Right lobe of liver (tissue), 4 donors: ENCODE measurements around the gene NCF2.

Experiments used
- POLR2A ChIP-seq: fragments of 450-650 bp; IDR thresholded peaks from one replicate; pipeline ENCODE4 v1.6.1; 2017; ENCODE audit warnings: antibody characterized with exemption, mild to moderate bottlenecking
- TF ChIP-seq, protein P1 (sequence below), 4 donors: fragments of 200-600 bp in 3 of 4; fragments of 450-650 bp in 1 of 4; IDR thresholded peaks; one replicate each; pipeline versions ENCODE4 v1.5.1 to v1.8.0; 2016 to 2022; ENCODE audit warnings: antibody characterized with exemption in 4 of 4, mild to moderate bottlenecking in 2 of 4
- donor health status: DM: no; HTN: no; CAD: no.
- donor health status: DM: no; HTN: no; CAD: no.
- donor health status: DM: no; HTN: yes; CAD: no.

DNA sequence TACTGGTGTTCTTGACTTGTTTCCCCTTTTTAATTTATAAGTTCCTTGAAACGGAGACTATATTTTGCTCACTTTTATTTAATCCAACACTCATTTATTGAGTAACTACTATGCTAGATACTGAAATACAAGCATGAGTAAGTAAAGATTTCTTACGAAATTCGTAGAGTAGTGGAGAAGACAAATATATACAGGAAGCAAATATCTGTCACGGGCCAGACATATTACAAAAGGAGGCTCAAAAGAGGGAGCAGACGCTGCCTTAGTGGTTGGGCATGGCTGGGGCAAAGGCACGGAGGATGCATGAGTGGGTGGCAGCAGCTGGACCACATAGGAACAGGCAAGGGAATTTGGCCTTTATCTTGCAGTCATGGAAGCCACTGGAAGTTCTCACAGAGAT lies 6.8 kb downstream of the NCF2 start:
- TF ChIP-seq, protein P1, sequence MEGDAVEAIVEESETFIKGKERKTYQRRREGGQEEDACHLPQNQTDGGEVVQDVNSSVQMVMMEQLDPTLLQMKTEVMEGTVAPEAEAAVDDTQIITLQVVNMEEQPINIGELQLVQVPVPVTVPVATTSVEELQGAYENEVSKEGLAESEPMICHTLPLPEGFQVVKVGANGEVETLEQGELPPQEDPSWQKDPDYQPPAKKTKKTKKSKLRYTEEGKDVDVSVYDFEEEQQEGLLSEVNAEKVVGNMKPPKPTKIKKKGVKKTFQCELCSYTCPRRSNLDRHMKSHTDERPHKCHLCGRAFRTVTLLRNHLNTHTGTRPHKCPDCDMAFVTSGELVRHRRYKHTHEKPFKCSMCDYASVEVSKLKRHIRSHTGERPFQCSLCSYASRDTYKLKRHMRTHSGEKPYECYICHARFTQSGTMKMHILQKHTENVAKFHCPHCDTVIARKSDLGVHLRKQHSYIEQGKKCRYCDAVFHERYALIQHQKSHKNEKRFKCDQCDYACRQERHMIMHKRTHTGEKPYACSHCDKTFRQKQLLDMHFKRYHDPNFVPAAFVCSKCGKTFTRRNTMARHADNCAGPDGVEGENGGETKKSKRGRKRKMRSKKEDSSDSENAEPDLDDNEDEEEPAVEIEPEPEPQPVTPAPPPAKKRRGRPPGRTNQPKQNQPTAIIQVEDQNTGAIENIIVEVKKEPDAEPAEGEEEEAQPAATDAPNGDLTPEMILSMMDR (IDR thresholded peaks at IDR 0.05), result no peak
- TF ChIP-seq POLR2A, result peak; percentile 13
